Upper lobe of left lung (tissue), 6 donors: ENCODE results near the gene RBMY1E. TPM values are rescaled to one million over a fixed set of nuclear protein-coding genes. Genes with fewer than 3 reads are reported as not detected.
"Not testable (repeated sequence)": the region's sequence is repeated elsewhere in the genome, so short reads cannot be mapped to it uniquely, and the experiment has no call there.

ENCODE experiments used
- ATAC-seq, 2 donors: fragments of 200-7000 bp; cut with Tn5 transposase; one replicate each; pipeline ENCODE4 v1.9.1; 2022; ENCODE audit warnings: mild to moderate bottlenecking in 2 of 2, moderate library complexity in 2 of 2; ENCODE audit not compliant: low FRiP score in 2 of 2
- DNase-seq, 2 donors: peaks; one replicate each; pipeline ENCODE4 v3.0.0-alpha.2; 2019 to 2020
- H3K27ac ChIP-seq, 4 donors: fragments of 200-600 bp; sonication (generic); one replicate each; pipeline ENCODE4 v1.5.1; 2016 to 2019
- H3K27me3 ChIP-seq, 4 donors: fragments of 200-600 bp; sonication (generic); one replicate each; pipeline ENCODE4 v1.5.1; 2017 to 2019
- H3K36me3 ChIP-seq, 4 donors: fragments of 200-600 bp; sonication (generic); one replicate each; pipeline ENCODE4 v1.5.1; 2016 to 2019
- H3K4me1 ChIP-seq, 4 donors: fragments of 200-600 bp; sonication (generic); one replicate each; pipeline ENCODE4 v1.5.1; 2018 to 2019
- H3K4me3 ChIP-seq, 4 donors: fragments of 200-600 bp; sonication (generic); one replicate each; pipeline ENCODE4 v1.5.1; 2017 to 2019; ENCODE audit warnings: mild to moderate bottlenecking in 2 of 4, moderate library complexity in 1 of 4
- H3K9me3 ChIP-seq, 4 donors: fragments of 200-600 bp; sonication (generic); one replicate each; pipeline ENCODE4 v1.5.1; 2018 to 2019
- WGBS, 2 donors: methylation state at CpG; one replicate each; pipeline ENCODE4 v1.1.5; 2017 to 2018; 5-methylcytosine and 5-hydroxymethylcytosine counted together
- total RNA-seq, 6 donors: library from RNA; depleted of rRNA in 4 of 6; stranded (reverse); fragments of >200 nt in 4 of 6; gene quantifications; one replicate each; pipeline versions ENCODE4 v1.1.0 to v1.2.1, GENCODE V29; 2016 to 2021
- donor health status: DM: no; HTN: no; CAD: no; lungs with moderate emphysema.
- donor health status: DM: no; HTN: yes; CAD: no; lungs with severe emphysema.

The RBMY1E gene
- total RNA-seq = not detected

- H3K9me3 ChIP-seq, H3K27me3 ChIP-seq, H3K4me3 ChIP-seq, H3K36me3 ChIP-seq, H3K27ac ChIP-seq, ATAC-seq, H3K4me1 ChIP-seq, DNase-seq: not testable (repeated sequence)
- WGBS, 2 donors = no CpG with 5 or more reads among the region's 29 CpGs
Measured at GRCh38 chrY:21917932-21918331, at the start of gene RBMY1E. RBMY1E (minus strand) TSS chrY:21918032; CDS start chrY:21916054, 1,978 bp downstream.

GRCh38 chrY:21894426-21894825 is 23.4 kb downstream of the RBMY1E start, which contains the start of gene RBMY1D:
RBMY1D (minus strand) TSS chrY:21894526; CDS start chrY:21892513, 2,013 bp downstream.
- H3K4me1 ChIP-seq, H3K27ac ChIP-seq, H3K4me3 ChIP-seq, ATAC-seq, H3K9me3 ChIP-seq, H3K27me3 ChIP-seq, H3K36me3 ChIP-seq, DNase-seq: not testable (repeated sequence)
- WGBS, 2 donors = no CpG with 5 or more reads among the region's 28 CpGs

DNA sequence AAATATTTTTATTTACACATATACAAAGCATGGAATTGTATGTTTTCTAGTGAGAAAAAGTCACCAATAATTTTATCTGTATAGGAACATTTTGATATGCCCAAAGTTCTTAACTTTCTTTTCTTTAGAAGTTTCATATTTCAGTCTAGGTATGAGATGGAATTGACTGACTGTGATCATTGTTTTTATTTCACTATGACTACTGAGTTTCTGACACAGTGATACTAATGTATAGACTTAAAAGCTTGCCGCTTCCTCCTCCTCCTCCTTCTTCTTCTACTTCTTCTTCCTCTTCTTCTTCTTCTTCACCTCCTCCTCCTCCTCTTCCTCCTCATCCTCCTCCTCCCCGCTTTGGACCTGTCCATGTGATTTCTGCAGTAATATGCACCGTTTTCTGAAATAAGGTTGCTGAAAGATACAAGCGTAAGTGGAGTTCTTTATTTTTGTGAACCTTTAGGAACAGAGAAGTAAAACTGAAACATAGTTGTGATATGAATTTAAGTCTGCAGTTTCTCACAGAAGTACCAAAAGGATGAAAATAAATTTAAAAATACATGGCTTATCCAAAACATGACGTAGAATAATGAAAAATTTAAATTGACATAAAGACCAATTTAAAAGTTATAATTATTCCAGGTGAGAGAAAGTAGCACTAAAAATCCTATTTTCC is 48.3 kb downstream of the RBMY1E start:
- H3K4me3 ChIP-seq, DNase-seq, H3K4me1 ChIP-seq, H3K27ac ChIP-seq, ATAC-seq, H3K27me3 ChIP-seq, H3K36me3 ChIP-seq, H3K9me3 ChIP-seq: not testable (repeated sequence)
- WGBS, 2 donors = no CpG with 5 or more reads among the region's 5 CpGs

Other genes with a start within 250 kb of the RBMY1E start
- gene RBMY1D, start 23.5 kb downstream of the RBMY1E start, total RNA-seq = not detected